OCI-LY7 (cell line): ENCODE data around the gene LPXN.

ENCODE experiments used
- CTCF ChIP-seq: fragments of 200-600 bp; sonication (generic); conservative IDR thresholded peaks from 2 replicates; pipeline ENCODE4 v1.5.1; 2014; ENCODE audit warnings: mild to moderate bottlenecking, antibody characterized with exemption, low read length, moderate library complexity, mixed read lengths
- EZH2phosphoT487 ChIP-seq: fragments of 200-600 bp; sonication (generic); IDR thresholded peaks from 2 replicates; pipeline ENCODE4 v1.6.1; 2018; ENCODE audit warnings: low read depth, borderline replicate concordance, mild to moderate bottlenecking, mixed run types, antibody characterized with exemption, low read length, moderate library complexity, mixed read lengths

GRCh38 chr11:58613228-58613627 is 37.6 kb upstream of the LPXN start:
- TF ChIP-seq CTCF (no peak), EZH2phosphoT487 (no peak)
